ENCODE measurements around the gene CSNK2B. TPM values are rescaled to one million over a fixed set of nuclear protein-coding genes. Genes with fewer than 3 reads are reported as not detected.

Gene CSNK2B
- total RNA-seq, 1 donor from 2014 or later: 148 TPM

DNA sequence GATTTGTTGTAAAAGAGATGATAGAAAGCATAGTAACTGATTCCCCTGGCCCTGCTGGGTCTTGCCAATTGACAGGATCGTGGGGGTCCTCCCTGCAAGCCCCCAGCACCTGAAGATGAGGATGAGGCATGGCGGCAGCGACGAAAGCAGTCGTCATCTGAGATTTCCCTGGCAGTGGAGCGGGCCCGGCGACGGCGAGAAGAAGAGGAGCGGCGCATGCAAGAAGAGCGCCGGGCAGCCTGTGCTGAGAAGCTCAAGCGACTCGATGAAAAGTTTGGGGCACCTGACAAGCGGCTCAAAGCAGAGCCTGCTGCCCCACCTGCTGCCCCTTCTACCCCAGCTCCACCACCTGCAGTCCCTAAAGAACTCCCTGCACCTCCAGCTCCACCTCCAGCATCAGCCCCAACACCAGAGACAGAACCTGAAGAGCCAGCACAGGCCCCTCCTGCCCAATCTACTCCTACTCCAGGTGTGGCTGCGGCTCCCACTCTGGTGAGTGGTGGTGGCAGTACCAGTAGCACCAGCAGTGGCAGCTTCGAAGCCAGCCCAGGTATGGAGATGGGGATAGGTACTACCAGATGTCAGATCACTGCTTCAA is 38.1 kb upstream of the CSNK2B start:
- DNase-seq (ENCODE audit: low spot score in 2 of 2): no peak
- Histone ChIP-seq H3K4me1 (no peaks in the 10 kb centered on the region), H3K27me3 (no peaks in the 10 kb centered on the region), H3K9me3 (no peaks in the 10 kb centered on the region), H3K36me3 (peaks cover 93 to 96% of the 10 kb centered on the region in 2 donors), H3K27ac (no peak overlapping the region), H3K4me3 (no peak overlapping the region)
- intact Hi-C loops (cut with DNase I): loop anchor here (10.0 kb wide), 1 partner anchor 1347 kb away; no protein-coding TSS in a partner anchor
- TF ChIP-seq, protein P1, sequence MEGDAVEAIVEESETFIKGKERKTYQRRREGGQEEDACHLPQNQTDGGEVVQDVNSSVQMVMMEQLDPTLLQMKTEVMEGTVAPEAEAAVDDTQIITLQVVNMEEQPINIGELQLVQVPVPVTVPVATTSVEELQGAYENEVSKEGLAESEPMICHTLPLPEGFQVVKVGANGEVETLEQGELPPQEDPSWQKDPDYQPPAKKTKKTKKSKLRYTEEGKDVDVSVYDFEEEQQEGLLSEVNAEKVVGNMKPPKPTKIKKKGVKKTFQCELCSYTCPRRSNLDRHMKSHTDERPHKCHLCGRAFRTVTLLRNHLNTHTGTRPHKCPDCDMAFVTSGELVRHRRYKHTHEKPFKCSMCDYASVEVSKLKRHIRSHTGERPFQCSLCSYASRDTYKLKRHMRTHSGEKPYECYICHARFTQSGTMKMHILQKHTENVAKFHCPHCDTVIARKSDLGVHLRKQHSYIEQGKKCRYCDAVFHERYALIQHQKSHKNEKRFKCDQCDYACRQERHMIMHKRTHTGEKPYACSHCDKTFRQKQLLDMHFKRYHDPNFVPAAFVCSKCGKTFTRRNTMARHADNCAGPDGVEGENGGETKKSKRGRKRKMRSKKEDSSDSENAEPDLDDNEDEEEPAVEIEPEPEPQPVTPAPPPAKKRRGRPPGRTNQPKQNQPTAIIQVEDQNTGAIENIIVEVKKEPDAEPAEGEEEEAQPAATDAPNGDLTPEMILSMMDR (IDR thresholded peaks at IDR 0.05): no peak

DNA sequence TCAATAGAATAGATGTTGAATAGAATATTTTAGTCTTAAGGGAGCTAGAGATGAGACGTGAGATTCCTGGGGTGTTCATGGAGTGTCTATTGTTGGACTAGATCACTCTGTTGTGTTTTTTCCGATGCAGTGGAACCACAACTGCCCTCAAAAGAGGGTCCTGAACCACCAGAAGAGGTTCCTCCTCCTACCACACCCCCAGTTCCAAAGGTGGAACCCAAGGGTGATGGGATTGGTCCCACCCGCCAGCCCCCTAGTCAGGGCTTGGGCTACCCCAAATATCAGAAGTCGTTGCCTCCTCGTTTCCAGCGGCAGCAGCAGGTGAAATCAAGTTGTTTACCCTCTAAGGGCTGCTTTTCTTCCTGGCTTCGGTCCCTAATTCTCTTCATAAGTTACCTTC is 36.9 kb upstream of the CSNK2B start:
- Histone ChIP-seq H3K9me3 (no peaks in the 10 kb centered on the region), H3K4me1 (no peaks in the 10 kb centered on the region), H3K27ac (no peak overlapping the region), H3K4me3 (no peak overlapping the region), H3K36me3 (peaks cover 97 to 100% of the 10 kb centered on the region in 2 donors), H3K27me3 (no peaks in the 10 kb centered on the region)
- DNase-seq (ENCODE audit: low spot score in 2 of 2): no peak
- TF ChIP-seq, protein P1 (IDR thresholded peaks at IDR 0.05): no peak
- intact Hi-C loops (cut with DNase I): loop anchor here (10.0 kb wide), 1 partner anchor 1346 kb away; no protein-coding TSS in a partner anchor

- intact Hi-C loops (cut with DNase I): no loop called here
- TF ChIP-seq, protein P1 (IDR thresholded peaks at IDR 0.05): no peak
- DNase-seq (ENCODE audit: low spot score in 2 of 2): no peak
- H3K36me3 ChIP-seq: peaks cover 97 to 100% of the 10 kb centered on the region in 2 donors
- H3K4me1 ChIP-seq: no peaks in the 10 kb centered on the region
- H3K9me3 ChIP-seq: no peaks in the 10 kb centered on the region
- H3K27me3 ChIP-seq: no peaks in the 10 kb centered on the region
- no peak overlapping the region for H3K4me3 ChIP-seq
- no peak overlapping the region for H3K27ac ChIP-seq
Measured at GRCh38 chr6:31630177-31630934, 35.5 kb upstream of the CSNK2B start.

- intact Hi-C loops (cut with DNase I): no loop called here
- H3K4me3 ChIP-seq: no peak overlapping the region
- no peaks in the 10 kb centered on the region for H3K27me3 ChIP-seq
- H3K4me1 ChIP-seq: no peaks in the 10 kb centered on the region
- TF ChIP-seq, protein P1 (IDR thresholded peaks at IDR 0.05): no peak
- DNase-seq (ENCODE audit: low spot score in 2 of 2): no peak
- no peak overlapping the region for H3K27ac ChIP-seq
- H3K36me3 ChIP-seq: peaks cover 97 to 100% of the 10 kb centered on the region in 2 donors
- H3K9me3 ChIP-seq: no peaks in the 10 kb centered on the region
Measured at GRCh38 chr6:31631209-31631608, 34.7 kb upstream of the CSNK2B start.

DNA sequence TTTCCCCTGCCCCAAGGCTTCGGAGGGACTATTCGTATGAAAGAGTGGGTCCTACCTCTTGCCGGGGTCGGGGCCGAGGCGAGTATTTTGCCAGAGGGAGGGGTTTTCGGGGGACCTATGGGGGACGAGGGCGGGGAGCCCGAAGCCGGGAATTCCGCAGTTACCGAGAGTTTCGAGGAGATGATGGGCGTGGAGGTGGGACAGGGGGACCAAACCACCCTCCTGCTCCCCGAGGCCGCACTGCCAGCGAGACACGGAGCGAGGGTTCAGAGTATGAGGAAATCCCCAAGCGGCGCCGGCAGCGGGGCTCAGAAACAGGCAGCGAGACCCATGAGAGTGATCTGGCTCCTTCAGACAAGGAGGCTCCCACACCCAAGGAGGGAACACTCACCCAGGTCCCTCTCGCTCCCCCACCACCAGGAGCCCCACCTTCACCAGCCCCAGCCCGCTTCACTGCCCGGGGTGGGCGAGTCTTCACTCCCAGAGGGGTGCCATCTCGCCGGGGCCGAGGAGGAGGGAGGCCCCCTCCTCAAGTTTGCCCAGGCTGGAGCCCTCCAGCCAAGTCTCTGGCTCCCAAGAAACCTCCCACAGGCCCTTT is 34.1 kb upstream of the CSNK2B start:
- TF ChIP-seq, protein P1 (IDR thresholded peaks at IDR 0.05): no peak
- Histone ChIP-seq H3K27me3 (no peaks in the 10 kb centered on the region), H3K4me3 (no peak overlapping the region), H3K9me3 (no peaks in the 10 kb centered on the region), H3K36me3 (peaks cover 97 to 100% of the 10 kb centered on the region in 2 donors), H3K4me1 (no peaks in the 10 kb centered on the region), H3K27ac (no peak overlapping the region)
- no peak for DNase-seq (ENCODE audit: low spot score in 2 of 2)
- intact Hi-C loops (cut with DNase I): no loop called here
